Endometrial microvascular endothelial cells (primary cell): ENCODE measurements around the gene HMG20B. TPM values are rescaled to one million over a fixed set of nuclear protein-coding genes. Genes with fewer than 3 reads are reported as not detected.
"Not testable (repeated sequence)": the region's sequence is repeated elsewhere in the genome, so short reads cannot be mapped to it uniquely, and the experiment has no call there.

ENCODE experiments used
- in situ Hi-C: cut with HindIII; loops from 2 replicates; pipeline ENCODE4 v1.10.0; 2017; ENCODE audit warnings: low sequenced_read_pairs, low pct_unique_long_range_greater_than_20kb; ENCODE audit errors: inconsistent ontology term
- total RNA-seq: library from RNA; depleted of rRNA; stranded (reverse); fragments of >200 nt; gene quantifications from one replicate; pipeline ENCODE4 v1.2.3, GENCODE V29; 2015; ENCODE audit errors: inconsistent ontology term

HMG20B gene
- total RNA-seq, 1 donor from 2014 or later, result 79.4 TPM

DNA sequence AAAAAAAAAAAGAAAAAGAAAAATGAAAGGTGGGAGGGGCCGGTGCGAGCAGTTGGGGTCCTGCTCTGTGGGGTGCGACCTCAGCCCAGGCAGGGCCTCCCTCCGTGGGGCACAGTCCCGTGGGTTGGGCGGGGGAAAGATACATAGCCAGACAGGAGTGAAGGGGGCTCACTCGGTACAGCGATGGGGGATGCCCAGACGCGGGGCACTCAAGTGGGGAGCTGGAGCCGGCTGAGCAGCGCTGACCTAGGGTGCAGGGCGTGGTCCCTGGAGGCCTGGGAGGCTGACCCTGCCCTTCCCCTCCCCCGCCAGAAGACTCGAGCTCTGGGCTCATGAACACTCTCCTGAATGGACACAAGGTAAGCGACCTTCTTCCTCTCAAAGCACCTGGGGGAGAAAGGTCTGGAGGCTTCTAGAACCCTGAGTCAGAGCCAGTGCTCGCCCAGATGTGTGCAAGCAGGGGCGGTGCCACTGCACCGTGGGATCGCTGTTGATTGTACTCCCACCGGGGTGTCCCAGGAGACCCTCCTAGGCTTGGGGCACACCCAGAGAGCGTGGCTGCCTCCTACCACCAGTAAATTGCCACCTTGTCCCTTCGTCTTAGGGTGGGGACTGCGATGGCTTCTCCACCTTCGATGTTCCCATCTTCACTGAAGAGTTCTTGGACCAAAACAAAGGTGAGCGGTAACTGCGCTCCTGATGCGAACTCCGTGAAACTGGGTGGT lies 3.4 kb downstream of the HMG20B start:
- in situ Hi-C loops, result no loop called here

DNA sequence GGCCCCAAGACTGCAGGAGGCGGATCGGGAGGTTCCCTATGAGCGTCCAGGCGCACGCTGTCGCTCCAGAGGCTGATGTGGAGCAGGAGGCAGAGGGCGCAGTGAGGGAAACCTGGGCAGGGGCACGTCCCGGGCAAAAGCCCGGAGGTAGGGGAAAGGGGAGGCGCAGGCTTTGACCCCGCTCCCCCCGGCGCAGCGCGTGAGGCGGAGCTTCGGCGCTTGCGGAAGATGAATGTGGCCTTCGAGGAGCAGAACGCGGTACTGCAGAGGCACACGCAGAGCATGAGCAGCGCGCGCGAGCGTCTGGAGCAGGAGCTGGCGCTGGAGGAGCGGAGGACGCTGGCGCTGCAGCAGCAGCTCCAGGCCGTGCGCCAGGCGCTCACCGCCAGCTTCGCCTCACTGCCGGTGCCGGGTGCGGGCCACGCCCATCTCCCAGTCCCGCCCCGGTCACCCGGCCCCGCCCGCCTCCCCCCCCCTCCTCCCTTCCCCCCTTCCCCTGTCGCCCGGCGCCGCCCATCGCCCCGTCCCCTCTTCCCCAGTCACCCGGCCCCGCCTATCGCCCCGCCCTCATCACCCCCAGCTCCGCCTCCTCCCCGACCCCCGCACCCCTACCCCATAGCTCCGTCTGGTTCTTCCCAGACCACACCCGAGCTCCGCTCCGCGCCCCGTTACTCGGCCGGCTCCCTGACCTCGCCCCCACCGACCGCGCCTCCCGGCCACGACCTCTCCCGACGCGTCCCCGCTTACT lies 4.1 kb downstream of the HMG20B start:
- in situ Hi-C loops, result no loop called here

DNA sequence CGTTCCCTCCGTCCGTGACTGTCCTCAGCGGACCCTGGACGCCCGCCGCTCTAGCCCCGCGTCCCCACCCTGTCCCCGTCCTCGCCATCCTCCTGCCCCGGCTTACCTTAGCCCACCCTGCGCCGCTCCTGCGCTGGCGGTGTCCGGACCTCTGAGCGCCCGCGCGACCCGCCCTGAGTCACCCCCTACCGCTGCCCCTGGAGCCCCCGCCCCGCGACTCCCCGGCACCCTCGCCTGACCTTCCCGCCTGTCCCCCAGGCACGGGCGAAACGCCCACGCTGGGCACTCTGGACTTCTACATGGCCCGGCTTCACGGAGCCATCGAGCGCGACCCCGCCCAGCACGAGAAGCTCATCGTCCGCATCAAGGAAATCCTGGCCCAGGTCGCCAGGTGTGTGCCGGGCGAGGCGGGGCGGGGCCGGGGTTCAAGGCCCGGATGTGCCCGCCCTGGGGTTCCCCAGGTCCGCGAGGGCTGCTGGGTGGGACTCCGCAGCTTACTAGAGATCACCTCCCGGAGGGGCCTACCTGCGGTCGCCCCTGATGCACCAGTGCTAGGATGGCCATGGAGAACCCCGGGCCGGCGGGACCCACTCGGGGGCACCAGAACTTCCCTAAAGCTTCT lies 5.1 kb downstream of the HMG20B start:
- in situ Hi-C loops, result no loop called here

DNA sequence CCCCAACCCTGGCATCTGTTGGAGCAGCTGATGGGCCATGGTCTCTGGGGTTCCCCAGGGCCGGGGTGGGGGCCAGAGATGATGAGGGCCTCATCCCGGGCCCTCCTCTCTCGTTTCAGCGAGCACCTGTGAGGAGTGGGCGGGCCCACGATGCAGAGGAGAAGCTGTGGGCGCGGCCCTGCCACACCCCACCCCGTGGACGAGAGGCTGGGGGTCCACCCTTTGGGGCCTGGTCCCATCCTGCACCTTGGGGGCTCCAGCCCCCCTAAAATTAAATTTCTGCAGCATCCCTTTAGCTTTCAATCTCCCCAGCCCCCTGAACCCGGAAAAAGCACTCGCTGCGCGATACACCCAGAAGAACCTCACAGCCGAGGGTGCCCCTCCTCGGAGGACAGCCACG lies 5.6 kb downstream of the HMG20B start:
- in situ Hi-C loops, result no loop called here

DNA sequence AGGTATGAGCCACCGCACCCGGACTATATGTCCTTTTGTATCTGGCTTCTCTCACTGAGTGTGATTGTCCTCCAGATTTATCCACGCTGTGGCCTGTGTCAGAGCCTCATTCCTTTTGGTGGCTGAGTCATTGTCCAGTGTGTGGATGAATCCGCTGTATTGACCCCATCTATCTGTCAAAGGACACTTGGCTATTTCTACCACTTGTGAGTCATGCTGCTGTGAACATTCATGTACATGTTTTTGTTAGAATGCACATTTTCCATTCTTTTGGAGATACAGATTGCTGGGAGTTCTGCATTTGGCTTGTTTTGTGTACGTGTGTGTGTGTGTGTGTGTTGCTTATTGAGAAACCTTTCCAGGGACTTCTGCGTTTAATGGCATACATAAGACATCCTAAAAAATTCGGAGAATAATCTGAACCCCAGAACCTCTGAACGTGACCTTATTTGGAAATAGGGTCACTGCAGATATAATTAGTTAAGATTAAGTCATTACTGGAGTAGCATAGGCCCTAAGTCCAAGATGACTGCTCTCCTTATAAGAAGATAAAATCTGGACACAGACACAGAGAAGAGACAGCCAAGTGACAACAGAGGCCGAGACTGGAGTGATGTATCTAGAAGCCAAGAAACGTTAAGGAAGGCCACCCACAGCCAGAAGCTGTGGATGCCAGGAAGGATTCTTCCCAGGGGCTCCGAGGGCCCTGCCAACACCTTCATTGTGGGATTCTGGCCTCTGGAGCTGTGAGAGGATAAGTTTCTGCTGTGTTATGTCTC lies 7.6 kb downstream of the HMG20B start:
- in situ Hi-C loops, result no loop called here

DNA sequence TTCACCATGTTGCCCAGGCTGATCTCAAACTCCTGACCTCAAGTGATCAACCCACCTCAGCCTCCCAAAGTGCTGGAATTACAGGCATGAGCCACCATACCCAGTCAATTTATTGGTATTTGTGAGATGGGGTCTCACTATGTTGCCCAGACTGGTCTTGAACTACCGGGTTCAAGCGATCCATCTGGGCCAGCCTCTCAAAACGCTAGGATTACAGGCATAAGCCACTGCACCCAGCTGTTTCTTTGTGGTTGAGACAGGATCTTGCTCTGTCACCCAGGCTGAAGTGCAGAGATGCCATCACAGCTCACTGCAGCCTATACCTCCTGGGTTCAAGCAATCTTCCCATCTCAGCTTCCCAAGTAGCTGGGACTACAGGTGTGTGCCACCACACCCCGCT lies 9.0 kb downstream of the HMG20B start:
- in situ Hi-C loops, result not testable (repeated sequence)

DNA sequence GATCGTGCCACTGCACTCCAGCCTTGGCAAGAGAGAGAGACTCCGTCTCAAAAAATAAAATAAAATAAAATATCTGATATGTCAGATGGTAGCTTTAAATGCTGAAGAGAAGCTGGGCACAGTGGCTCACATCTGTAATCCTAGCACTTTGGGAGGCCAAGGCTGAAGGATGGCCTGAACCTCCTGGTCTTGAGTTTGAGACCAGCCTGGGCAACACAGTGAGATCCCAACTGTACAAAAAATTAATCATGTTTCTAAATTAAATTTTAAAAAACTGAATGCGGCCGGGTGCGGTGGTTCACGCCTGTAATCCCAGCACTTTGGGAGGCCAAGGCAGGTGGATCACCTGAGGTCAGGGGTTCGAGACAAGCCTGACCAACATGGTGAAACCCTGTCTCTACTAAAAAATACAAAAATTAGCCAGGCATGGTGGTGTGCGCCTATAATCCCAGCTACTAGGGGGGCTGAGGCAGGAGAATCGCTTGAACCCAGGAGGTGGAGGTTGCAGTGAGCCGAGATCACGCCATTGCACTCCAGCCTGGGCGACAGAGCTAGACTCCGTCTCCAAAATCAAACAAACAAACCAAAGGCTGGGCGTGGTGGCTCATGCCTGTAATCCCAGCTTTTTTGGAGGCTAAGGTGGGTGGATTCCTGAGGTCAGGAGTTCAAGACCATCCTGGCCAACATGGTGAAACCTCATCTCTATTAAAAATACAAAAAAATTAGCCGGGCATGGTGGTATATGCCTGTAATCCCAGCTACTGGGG lies 11.5 kb downstream of the HMG20B start:
- in situ Hi-C loops, result not testable (repeated sequence)

DNA sequence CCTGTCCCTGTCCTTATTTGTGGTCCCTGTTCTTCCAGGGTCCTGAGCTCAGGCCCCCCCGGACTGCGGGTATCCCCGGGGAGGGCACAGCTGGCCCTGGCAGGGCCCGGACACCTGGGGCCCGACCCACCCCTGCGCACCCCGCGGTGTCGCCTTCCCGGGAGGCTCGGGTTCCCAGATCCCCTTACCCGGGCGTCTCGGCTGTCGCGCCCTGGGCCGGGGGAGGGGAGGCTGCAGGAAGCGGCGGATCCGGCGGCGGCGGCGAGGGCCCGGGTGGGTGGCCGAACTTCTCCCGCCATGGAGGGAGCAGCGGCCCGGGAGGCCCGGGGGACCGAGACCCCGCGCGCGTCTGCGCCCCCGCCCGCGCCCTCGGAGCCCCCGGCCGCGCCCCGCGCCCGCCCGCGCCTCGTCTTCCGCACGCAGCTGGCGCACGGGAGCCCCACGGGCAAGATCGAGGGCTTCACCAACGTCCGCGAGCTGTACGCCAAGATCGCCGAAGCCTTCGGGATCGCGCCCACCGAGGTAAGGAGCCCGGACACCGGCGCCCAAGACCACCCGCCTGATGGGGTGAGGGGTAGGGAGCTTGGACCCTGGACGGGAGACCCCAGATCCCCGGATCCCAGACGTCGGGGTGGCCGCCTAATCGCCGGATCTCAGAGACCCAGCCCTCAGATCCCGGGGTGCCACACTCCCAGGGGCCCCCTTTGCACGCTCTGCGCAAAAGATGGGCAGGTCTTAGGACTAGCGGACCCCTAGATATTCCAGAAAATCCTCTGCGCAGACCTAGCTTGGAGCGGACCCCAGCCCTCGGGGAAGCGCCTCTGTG lies 12.8 kb downstream of the HMG20B start, which contains the start of gene GIPC3:
Gene GIPC3 (plus strand): TSS at position 178 of the 826 bp plus-strand sequence. CDS start 120 bp downstream, at position 298.
- in situ Hi-C loops, result no loop called here

DNA sequence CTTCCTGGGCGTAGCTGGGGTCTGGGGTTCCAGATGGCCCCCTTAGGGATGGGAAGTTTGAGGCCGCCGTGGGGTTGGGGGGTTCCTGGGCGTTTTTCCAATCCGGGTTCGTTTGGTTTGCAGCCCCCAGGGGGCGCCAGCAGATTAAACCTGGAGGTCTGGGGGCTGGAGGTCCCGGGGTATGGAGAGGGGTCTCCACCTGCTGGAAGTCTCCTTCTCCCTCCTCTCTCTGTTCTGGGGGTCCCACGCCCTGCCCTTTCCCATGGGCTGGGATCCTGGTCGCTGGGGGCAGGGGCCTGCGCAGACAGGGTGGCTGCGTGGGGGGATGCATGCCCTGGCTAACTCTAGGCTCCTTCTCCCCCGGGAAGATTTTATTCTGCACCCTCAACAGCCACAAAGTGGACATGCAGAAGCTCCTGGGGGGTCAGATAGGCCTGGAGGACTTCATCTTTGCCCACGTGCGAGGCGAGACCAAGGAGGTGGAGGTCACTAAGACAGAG lies 13.4 kb downstream of the HMG20B start:
- in situ Hi-C loops, result no loop called here

DNA sequence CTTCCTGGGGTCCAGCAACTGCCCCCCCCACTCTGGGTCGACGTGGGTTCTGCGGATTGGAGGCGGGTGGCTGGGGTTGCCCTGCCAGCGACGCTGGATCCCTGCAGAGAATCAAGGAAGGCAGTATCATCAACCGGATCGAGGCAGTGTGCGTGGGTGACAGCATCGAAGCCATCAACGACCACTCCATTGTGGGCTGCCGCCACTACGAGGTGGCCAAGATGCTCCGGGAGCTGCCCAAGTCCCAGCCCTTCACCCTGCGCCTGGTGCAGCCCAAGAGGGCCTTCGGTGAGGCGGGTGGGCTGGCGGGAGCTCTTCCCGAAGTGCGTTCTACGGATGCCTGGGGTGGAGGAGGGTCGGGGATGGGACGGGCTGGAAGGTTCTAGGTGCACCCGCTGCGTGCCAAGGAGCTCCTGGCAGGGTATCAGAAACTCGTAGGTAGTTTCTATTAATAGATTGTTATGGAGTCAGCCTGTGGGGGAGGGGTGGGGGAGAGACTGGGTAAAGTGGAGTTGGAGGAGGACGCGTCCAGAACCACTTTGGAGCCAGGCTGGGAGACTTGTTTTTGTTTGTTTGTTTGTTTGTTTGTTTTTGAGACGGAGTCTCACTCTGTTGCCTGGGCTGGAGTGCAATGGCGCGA lies 14.1 kb downstream of the HMG20B start:
- in situ Hi-C loops, result no loop called here

DNA sequence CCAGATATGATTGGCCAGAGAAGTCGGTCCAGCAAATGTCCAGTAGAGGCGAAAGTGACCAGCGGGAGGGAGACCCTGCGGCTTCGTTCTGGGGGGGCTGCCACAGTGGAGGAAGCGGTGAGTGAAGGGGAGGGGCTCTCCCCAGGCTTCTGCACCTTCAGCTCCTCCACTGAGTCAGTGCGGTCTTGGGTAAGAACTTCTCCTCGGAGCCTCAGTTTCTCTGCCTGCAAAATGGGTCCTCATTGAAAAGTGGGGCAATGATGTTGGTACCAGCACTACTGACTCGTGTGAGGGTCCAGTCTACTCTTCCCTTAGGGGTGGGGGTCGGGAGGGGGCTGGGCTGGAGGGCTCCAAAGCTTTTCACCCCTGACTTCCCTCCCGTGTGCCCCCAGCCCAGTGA lies 16.7 kb downstream of the HMG20B start:
- in situ Hi-C loops, result no loop called here

DNA sequence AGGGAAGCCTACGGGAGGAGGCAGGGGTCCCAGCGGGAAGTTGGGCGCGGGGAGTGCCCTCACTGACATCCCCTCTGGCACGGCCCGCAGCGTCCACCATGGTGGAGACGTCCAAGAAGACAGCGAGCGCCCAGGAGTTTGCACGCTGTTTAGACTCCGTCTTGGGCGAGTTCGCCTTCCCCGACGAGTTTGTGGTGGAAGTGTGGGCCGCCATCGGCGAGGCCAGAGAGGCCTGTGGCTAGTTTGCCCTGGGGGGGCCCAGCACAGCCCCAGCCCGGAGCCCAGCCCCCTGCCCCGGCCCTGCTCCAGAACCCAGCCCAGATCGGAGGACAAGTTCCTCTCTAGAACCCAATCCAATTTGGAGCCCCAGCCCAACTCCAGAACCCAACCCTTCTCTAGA lies 17.2 kb downstream of the HMG20B start:
- in situ Hi-C loops, result no loop called here

DNA sequence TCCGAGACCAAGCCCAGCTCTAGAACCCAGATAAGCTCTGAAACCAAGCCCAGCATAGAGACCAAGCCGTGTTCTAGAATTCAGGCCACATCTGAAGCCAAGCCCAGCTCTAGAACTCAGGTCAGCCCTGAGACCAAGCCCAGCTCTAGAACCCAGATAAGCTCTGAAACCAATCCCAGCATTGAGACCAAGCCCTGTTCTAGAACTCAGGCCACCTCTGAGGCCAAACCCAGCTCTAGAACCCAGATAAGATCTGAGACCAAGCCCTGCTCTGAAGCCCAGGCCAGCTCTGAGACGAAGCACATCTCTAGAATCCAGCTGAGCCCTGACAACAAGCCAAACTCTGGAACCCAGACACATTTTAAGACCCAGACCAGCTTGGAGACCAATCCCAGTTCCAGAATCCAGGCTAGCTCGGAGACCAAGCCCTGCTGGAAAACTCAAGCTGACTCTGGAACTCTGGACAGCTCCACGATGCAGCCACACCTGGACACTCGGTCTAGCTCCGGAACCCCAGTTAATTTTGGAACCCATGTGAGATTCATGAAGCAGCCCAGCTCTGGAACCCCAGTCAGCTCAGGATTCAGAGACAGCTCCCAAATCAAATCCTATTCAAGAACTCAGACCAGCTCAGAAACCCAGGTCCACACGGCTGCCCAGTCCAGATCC lies 18.4 kb downstream of the HMG20B start:
- in situ Hi-C loops, result no loop called here

DNA sequence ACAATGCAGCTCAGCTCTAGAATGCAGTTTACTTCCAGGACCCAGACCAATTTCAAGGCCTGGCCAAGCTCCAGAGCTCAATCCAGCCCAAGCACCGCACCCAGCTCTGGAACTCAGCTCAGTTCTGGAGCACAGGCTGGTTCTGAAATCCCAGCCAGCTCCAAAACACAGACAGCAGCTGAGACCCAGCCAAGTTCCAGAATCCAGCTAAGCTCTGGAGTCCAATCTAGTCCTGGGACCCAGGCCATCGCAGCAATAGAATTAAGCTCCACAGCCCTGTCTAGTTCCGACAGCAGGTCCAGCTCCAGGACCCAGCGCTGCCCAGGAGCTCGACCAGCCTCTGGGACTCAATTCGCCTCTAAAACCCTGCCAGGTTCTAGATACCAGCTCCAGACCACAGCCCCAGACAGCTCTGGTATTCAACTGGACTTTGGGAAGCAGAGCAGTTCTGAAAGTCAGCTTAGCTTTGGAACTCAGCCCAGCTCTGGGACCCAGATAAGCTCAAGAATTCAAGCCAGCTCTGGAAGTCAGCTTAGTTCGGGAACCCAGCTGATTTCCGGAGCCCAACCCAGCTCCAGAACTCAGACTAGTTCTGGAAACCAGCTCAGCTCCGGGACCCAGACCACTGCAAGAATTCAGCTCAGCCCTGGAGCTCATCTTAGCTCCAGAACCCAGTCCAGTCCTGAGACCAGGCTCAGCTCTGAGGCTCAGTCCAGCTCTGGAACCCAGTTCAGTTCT lies 19.3 kb downstream of the HMG20B start:
- in situ Hi-C loops, result no loop called here

DNA sequence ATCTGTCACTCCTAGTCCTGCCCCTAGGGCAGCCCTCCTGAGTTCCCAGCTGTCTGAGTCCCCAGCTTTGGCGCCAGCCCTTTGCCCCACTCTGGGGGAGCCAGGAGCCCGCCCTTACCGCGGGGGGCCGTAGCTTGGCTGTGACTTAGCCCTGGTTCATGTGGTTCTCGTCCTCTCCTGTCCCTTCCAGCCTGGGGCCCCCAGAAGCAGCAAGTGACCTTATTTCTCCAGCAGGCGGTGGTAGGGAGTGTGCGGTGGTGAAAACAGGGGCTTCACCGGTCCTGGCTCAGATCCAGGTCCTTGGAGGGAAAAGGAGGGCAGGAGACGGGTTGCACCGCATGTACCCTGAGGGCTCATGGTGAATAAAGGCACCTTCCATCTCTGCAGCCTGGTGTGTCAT lies 20.4 kb downstream of the HMG20B start:
- in situ Hi-C loops, result no loop called here

DNA sequence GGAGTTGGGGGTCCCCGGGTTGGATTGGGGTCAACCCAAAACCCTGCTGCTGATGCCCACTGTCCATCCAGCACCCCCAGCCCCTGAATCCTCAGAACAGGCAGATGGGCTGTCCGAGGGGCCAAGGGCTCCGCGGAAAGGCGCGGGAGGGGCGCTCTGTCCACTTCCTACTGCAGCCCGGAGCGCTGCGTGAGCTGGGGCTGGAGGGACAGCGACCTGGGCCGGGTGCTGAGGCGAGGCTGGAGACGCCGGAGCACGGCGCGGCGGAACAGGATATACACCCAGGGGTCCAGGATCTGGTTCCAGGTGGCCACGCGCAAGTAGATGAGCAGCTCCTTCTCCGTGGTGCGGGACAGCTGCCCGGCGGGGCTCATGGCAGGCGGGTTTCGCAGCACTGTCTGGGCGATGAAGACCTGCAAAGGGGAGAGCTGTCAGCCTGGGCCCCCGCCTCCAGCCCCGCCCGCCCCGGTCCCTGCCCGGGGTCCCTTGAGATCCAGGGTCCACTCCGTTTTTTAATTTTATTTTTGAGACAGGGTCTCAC lies 22.8 kb downstream of the HMG20B start:
- in situ Hi-C loops, result no loop called here
